Hematopoietic multipotent progenitor cell (in vitro differentiated cells): ENCODE data around the gene C10orf90. TPM values are rescaled to one million over a fixed set of nuclear protein-coding genes. Genes with fewer than 3 reads are reported as not detected.
"Not testable (repeated sequence)": the region's sequence is repeated elsewhere in the genome, so short reads cannot be mapped to it uniquely, and the experiment has no call there.

ENCODE experiments used
- DNase-seq, 3 donors: peaks; one replicate each; pipeline ENCODE4 v3.0.0-alpha.2; 2011 to 2015; ENCODE audit warnings: low read depth in 2 of 3, low spot score in 2 of 3
- total RNA-seq: library from RNA; depleted of rRNA; stranded (reverse); fragments of >200 nt; gene quantifications from one replicate; pipeline ENCODE4 v1.2.3, GENCODE V29; 2012

The C10orf90 gene
- total RNA-seq, 1 donor = not detected

- DNase-seq = no peak
Observed at GRCh38 chr10:126561921-126562680, 108.4 kb downstream of the C10orf90 start.

- DNase-seq = no peak
Observed at GRCh38 chr10:126561294-126561920, 109.1 kb downstream of the C10orf90 start.

GRCh38 chr10:126558881-126559280 lies 111.6 kb downstream of the C10orf90 start:
- no peak for DNase-seq

GRCh38 chr10:126551202-126551601 lies 119.3 kb downstream of the C10orf90 start:
- DNase-seq = no peak

GRCh38 chr10:126550586-126550985 lies 119.9 kb downstream of the C10orf90 start:
- DNase-seq = not testable (repeated sequence)

- no peak for DNase-seq
Observed at GRCh38 chr10:126549344-126549743, 121.1 kb downstream of the C10orf90 start.

GRCh38 chr10:126544565-126544964 lies 125.9 kb downstream of the C10orf90 start:
- no peak for DNase-seq

GRCh38 chr10:126538439-126539135 lies 131.9 kb downstream of the C10orf90 start:
- no peak for DNase-seq

GRCh38 chr10:126536656-126537055 lies 133.8 kb downstream of the C10orf90 start:
- DNase-seq = no peak

- no peak for DNase-seq
Observed at GRCh38 chr10:126536148-126536547, 134.3 kb downstream of the C10orf90 start.

- no peak for DNase-seq
Observed at GRCh38 chr10:126533644-126534043, 136.8 kb downstream of the C10orf90 start.

GRCh38 chr10:126528315-126528835 lies 142.1 kb downstream of the C10orf90 start:
- no peak for DNase-seq

- no peak for DNase-seq
Observed at GRCh38 chr10:126527645-126528314, 142.7 kb downstream of the C10orf90 start.

- DNase-seq = no peak
Observed at GRCh38 chr10:126525326-126525725, 145.2 kb downstream of the C10orf90 start.

GRCh38 chr10:126524526-126524925 lies 146.0 kb downstream of the C10orf90 start:
- DNase-seq = no peak

GRCh38 chr10:126523071-126523470 lies 147.4 kb downstream of the C10orf90 start:
- DNase-seq = no peak

- DNase-seq = no peak
Observed at GRCh38 chr10:126521399-126521798, 149.1 kb downstream of the C10orf90 start.

- no peak for DNase-seq
Observed at GRCh38 chr10:126520751-126521317, 149.7 kb downstream of the C10orf90 start.

- DNase-seq = no peak
Observed at GRCh38 chr10:126519992-126520391, 150.5 kb downstream of the C10orf90 start.

- no peak for DNase-seq
Observed at GRCh38 chr10:126519185-126519584, 151.3 kb downstream of the C10orf90 start.
